Cardiac fibroblast (primary cell): ENCODE measurements around the gene SYNE2.

Source experiments
- DNase-seq, 2 donors: peaks; one replicate each; pipeline versions ENCODE4 v3.0.0 to v3.0.0-alpha.2; 2010; ENCODE audit warnings: low read depth in 2 of 2
- H3K4me3 ChIP-seq, 2 donors: replicated peaks in 1 of 2; 1 replicate in 1 of 2; 2 replicates in 1 of 2; pipeline ENCODE4 v1.5.1; 2011; ENCODE audit warnings: low read depth in 2 of 2, low read length in 2 of 2, mild to moderate bottlenecking in 2 of 2, moderate library complexity in 1 of 2
- TF ChIP-seq, protein P1 (sequence below): IDR thresholded peaks from one replicate; pipeline ENCODE4 v1.5.1; 2011; ENCODE audit warnings: low read depth, mild to moderate bottlenecking, low read length, inconsistent platforms

The SYNE2 gene

DNA sequence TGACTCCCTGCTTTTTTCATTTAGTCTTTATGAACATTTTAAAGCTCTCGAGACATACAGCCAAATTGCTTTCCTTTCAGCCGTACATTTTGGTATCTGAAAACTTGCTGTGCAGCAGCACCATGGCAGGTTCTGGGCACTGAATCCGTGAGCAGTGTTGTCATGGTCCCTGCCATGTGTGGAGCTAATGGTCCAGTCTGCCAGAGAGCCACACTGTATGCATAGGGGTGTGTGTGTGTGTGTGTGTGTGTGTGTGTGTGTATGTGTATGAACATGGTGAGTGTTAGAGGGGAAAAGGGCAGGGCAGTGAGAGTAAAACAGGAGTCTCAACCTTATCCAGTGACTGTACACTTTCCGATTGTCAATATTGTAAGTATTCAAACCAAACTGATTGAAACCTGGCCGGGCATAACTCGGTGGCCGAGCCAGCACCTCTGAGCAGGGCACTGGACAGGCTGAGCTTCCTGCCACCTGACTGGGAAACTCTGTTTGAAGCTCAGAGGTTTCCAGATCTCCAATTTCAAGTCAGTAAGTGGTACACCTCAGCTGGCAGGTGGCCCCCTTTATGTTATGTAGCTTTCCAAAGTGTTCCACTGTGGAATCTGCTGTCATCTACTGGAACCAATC is 331.4 kb downstream of the SYNE2 start:
- no peak for DNase-seq
- TF ChIP-seq, protein P1, sequence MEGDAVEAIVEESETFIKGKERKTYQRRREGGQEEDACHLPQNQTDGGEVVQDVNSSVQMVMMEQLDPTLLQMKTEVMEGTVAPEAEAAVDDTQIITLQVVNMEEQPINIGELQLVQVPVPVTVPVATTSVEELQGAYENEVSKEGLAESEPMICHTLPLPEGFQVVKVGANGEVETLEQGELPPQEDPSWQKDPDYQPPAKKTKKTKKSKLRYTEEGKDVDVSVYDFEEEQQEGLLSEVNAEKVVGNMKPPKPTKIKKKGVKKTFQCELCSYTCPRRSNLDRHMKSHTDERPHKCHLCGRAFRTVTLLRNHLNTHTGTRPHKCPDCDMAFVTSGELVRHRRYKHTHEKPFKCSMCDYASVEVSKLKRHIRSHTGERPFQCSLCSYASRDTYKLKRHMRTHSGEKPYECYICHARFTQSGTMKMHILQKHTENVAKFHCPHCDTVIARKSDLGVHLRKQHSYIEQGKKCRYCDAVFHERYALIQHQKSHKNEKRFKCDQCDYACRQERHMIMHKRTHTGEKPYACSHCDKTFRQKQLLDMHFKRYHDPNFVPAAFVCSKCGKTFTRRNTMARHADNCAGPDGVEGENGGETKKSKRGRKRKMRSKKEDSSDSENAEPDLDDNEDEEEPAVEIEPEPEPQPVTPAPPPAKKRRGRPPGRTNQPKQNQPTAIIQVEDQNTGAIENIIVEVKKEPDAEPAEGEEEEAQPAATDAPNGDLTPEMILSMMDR, result no peak
- no peak overlapping the region for H3K4me3 ChIP-seq

DNA sequence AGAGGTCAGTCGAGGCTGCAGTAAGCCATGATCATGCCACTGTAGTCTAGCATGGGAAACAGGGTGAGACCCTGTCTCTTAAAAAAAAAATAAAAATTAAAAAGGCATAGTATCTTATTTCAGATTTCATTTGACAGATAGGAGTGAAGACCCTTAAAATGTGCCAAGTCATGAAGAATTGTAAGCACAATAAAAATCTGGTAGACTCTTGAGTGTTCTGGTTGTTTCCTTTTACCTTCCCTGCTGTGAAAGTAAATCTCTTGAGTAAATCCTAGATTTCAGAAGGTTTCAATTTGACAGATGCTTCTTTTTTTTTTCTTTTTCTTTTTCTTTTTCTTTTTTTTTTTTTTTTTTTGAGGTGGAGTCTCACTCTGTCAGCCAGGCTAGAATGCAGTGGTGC is 332.4 kb downstream of the SYNE2 start:
- TF ChIP-seq, protein P1, result no peak
- no peak for DNase-seq
- no peak overlapping the region for H3K4me3 ChIP-seq

DNA sequence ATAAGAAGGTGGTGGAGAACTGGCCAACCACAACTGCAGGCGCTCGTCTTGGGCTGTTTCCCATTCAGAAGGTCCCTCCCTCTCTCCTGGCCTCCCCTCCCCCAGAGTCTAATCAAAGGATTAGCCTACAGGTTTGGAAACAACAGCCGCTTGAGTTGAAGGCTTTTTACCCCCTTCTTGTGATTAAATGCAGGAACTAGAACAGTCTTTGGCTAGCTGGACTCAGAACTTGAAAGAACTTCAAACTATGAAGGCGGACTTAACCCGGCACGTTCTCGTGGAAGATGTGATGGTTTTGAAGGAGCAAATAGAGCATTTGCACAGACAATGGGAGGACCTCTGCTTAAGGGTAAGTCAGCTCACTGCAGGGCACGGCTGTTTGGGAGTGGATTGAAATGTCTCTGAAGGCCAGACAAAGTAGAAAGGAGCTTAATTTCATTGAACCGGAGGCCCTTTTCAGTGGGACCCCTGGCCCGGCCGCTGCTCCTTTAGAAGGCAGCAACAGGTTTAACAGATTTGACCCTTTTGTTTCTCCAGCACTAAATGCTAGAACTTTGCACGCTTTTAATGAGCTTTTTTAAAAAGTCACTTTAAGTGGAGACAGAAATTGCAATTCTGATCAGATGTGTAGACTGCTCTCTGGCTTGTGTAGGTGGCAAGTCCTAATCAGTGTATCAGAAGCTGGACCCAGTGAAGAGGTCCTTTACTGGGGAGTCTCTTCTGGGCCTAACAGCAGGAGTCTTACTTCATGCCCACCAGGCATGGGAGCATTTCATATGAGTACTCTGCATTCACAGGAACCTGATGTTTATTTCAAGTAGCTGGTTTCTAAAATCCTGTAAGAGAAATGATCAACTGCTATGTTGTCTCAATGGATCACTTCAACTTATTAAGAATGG is 333.7 kb downstream of the SYNE2 start:
- no peak for DNase-seq
- no peak overlapping the region for H3K4me3 ChIP-seq
- TF ChIP-seq, protein P1, result no peak

DNA sequence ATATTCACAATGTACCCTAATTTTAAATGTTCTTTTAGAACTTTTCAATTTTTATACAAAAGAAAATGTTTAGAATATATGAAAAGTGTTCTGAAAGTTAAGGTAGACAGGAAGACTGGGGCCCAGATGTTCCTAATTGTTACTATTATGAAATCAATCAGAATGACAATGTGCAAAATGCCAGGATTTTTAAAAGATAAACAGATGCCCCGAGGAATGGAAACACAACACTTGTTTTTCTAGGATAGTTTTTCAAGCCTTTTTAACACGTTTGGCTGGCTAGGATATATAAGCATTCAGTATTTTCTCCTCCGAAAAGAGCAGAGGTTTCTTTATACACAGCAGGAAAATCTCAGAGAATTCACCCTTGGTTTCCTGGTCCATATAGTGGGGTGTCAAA is 334.5 kb downstream of the SYNE2 start:
- H3K4me3 ChIP-seq, result no peak overlapping the region
- DNase-seq, result no peak

DNA sequence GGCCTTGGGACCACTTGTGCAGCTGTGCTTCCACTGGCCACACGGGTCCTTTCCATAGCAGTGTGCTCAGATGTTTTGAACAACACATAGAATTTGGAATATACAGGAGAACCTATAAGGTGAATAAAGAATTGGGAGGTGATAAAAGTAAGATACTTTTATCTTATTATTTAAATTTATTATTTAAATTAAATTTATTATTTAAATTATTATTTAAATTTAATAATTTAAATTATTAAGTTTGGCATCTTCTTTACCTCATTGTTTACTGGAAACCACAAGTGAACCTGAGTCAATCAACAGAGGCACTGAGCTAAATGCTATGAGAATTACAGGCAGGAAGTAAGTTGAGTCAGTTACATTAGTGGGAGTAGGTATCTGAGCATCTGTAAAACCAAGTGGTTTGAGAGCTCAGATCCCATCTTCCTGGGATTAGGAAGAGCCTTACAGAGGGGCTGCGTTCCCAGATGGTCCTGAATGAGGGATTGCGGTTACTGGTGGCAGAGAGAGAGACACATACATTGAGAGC is 338.2 kb downstream of the SYNE2 start:
- H3K4me3 ChIP-seq, result no peak overlapping the region
- TF ChIP-seq, protein P1, result no peak
- peak in 1 of 2 donors; percentile 27 for DNase-seq

More for the DNA sequence above, 334.5 kb downstream of the SYNE2 start:
- TF ChIP-seq, protein P1, result no peak

DNA sequence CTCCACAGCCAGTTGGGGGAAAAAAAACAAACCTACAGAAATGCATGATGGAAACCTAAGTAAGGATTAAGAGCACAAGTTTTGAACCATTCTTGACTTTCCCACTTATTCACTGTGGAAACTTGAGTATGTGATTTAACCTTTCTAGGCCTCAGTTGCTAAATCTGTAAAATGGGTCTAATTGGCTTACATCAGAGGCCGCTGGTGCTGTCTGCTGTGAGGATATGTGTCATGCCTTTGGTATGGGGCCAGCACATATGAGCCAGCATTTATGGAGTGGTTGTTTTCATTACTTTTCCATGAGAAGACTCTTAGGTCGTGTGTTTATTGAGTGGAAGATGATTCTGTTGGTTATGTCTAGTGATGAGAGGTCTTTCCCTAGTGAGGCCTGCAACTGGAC is 339.0 kb downstream of the SYNE2 start:
- TF ChIP-seq, protein P1, result no peak
- H3K4me3 ChIP-seq, result no peak overlapping the region
- peak; percentile 75 to 96 for DNase-seq
